GM18868 (cell line): ENCODE data around the gene SERPINB2.
"Not testable (repeated sequence)": the region's sequence is repeated elsewhere in the genome, so short reads cannot be mapped to it uniquely, and the experiment has no call there.

ENCODE experiments used
- ATAC-seq: cut with Tn5 transposase; IDR thresholded peaks from one replicate; pipeline ENCODE4 v1.9.1; 2021; ENCODE audit warnings: mild to moderate bottlenecking, moderate library complexity; ENCODE audit not compliant: unreplicated experiment

The SERPINB2 gene

DNA sequence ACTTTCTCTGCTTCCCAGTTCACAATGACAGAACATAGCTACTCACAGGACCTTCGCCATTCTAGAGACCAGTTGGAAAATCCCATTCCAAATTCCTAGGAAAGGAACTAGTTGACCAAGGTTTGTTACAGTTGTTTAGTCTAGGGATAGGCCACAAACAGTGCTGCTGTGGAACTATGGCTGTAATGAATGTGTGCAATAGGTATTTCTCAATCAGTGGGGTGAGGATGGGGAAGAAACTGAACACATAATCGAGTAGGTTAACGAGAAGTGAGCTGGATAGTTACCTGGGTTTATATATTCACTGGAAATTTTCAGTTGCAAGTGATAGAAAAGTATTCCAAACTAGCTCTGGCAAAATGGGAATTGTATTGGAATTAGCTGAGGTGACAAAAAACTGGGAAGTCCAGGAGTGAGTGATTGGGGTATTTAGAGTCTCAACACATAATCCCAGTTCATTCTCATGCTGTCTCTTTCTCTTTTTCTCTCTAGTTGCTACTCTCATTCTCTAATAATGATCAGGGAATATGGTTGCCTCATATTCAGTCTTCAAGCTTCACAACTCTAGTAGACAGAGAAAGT lies 43.4 kb downstream of the SERPINB2 start:
- ATAC-seq = no peak

DNA sequence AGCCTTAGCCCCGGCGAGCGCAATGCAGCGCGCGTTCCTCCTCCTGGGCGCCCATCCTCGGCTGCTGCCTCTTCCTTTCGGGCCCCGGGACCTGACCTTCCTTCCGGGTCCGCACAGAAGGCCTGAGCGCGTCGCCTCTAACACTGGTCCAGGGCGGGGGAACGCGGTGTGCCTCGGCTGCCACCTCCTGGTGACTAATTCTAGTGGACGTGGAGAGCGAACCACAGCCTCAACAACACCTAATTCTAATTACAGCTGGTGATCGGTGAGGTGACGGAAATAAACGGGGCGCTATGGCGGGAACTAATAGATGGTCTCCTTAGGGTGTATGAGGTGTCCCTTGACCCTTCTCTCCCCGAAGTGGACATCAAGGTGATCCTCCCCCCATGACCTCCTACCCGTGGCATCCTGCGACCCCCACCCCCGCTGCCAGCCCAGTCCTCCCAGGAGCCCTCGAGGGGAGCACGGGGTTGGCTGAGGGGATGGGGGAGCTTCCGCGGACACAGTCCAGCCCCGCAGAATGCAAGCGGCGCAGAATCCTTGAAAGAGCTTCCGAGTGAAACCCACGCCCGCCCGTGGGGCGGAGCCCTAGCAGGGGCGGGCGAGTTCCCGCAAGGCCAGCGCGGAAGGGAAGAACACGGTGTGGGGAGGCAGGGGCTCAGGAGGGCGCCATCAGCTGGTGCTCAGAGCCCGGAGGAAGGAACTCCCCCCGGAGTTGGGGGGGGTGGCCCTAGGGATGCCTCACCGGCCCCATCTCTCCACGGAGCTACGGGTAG lies 48.8 kb downstream of the SERPINB2 start:
- peak; percentile 95 for ATAC-seq

DNA sequence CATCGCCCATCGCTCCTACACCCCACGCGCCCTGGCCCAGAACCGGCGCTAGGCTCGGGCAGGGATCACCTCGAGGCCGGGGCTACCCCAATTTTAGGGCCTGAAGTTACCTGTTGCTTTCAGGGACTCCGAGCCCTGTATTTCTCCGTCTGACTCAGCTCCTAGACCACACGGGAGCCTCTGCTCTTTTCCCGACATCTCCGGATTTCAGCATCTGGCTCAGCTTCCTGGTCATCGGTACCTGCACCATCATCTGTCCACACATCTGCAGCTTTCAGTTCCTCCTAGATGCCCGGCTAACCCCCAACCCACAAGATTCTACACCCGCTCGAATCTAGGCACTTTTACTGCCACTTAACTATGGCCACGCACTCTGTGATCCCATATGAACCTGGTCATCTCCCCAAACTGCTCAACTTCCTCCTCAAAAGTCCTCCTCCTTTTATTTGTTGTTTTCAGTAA lies 49.5 kb downstream of the SERPINB2 start:
- no peak for ATAC-seq

DNA sequence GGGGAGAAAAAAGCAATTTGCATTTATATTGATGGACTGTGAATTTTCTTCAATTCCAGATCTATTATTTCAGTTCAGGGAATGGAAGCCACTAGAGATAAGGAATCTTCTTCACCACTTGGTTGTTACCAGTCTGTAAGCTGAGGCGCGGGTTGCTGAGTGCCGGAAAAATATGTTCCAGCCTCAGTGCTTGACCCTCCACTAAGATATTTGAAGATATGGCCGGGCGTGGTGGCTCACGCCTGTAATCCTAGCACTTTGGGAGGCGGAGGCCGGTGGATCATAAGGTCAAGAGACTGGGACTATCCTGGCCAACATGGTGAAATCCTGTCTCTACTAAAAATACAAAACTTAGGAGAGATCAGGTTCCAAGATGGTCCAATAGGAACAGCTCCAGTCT lies 52.5 kb downstream of the SERPINB2 start:
- no peak for ATAC-seq

DNA sequence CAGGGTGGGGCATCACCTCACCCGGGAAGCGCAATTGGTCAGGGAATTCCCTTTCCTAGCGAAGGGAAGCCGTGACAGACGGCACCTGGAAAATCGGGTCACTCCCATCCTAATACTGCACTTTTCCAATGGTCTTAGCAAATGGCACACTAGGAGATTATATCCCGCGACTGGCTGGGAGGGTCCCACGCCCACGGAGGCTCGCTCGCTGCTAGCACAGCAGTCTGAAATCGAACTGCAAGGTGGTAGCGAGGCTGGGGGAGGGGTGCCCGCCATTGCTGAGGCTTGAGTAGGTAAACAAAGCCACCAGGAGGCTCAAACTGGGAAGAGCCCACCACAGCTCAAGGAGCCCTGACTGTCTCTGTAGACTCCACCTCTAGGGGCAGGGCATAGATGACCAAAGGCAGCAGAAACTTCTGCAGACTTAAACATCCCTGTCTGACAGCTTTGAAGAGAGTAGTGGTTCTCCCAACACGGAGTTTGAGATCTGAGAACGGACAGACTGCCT lies 53.1 kb downstream of the SERPINB2 start:
- ATAC-seq = not testable (repeated sequence)

DNA sequence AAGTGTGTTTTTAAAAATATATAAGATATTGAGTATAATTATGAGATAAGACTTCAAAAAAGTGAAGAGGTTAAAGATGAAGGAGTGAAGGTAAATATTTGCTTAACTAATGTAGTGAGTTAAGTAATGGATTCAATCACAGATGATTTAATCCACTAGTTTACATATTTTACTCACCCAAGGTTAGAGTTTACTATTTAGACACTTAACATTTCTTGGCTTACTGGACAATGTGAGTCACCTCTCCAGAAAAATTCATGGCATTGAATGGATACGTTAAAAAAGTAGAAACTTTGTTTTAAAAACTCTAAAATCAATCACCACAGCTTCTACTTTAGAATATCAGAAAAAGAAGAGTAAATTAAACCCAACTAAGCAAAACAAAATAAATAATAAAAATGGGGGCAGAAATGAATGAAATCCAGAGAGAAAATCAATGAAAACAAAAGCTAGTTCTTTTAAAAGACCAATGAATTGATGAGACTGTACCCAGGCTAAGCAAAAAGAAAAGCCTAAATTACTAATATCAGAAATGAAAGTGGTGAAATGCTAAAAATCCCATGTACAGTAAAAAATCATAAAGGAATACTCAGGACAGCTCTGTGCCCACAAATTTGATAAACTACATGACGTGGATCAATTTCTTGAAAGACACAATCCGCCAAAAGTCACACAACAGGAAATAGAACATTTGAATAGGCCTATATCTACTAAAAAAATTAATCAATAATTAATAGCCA lies 59.7 kb downstream of the SERPINB2 start:
- ATAC-seq = no peak

DNA sequence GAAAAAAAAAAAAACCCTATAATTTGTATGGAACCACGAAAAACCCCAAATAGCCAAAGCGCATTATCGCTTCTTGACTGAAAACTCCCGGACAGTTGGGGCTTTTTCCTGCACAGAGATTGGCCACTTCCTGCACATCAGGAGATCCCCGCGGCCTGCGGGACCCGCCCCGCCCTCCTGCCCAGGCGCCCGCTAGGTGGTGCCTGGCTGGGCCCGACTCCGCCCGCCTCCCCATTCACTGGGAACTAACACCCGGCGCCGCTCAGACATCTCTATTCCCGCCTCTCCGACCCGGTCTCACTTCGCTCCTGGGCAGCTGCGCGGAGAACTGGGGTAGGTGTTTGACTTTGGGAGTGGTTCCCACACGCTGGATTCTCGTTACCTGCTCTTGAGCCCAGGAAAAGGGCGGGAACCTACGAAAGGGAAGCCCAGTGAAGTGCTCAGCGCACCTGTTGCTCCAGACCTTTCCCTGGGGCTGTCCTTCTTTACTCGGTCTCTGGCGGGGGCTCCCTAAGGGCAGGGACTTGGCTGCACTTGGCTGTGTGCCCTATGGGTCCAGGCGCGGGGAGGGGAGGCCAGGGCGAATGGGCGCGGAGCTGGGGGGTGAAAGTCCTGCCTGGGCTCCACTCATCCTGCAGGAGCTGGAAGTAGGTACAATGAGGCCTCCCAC lies 61.7 kb downstream of the SERPINB2 start, which contains the start of gene HMSD:
TSS of gene HMSD (plus strand) at position 234 of the 670 bp plus-strand sequence. CDS start 4,155 bp downstream, outside the sequence.
- peak; percentile 93 for ATAC-seq

DNA sequence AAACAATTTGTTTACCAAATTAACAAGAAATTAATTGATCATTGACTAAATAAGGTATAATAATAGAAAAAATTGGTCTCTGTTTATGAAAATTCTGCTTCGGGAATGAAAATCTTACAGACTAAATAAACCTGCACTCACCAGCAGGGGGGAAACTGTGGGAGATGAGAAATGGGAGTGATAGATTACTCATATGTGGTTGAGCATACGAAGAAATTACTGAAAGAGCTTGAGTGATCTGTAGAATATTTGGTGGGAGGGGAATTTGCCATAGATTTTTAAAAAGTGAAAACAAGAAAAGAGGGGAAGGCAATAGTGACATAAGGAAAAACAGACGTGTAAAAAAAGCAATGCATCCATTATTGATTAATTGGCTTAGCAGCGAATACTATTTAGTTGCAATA lies 63.8 kb downstream of the SERPINB2 start:
- ATAC-seq = peak; percentile 55
